GM23338 (cell line): ENCODE data around the gene FMOD. TPM values are rescaled to one million over a fixed set of nuclear protein-coding genes. Genes with fewer than 3 reads are reported as not detected.
A peak's percentile ranks its signal among the peaks of the same experiment; 100 is the strongest.

ENCODE experiments used
- ATAC-seq: fragments of 200-7000 bp; cut with Tn5 transposase; 3 replicates; pipeline ENCODE4 v1.9.1; 2020
- DNase-seq: peaks from one replicate; pipeline ENCODE4 v3.0.0-alpha.2; 2015; ENCODE audit warnings: low spot score
- H2AFZ ChIP-seq: fragments of 200-600 bp; sonication (generic); 2 replicates; pipeline ENCODE4 v1.8.0; 2016; ENCODE audit warnings: antibody characterized with exemption, mild to moderate bottlenecking, moderate library complexity
- H3F3A ChIP-seq: fragments of 200-600 bp; sonication (generic); replicated peaks from 2 replicates; pipeline ENCODE4 v1.8.0; 2017; ENCODE audit warnings: antibody characterized with exemption, mixed run types, low read depth
- H3K27ac ChIP-seq: fragments of 200-600 bp; sonication (generic); 2 replicates; pipeline ENCODE4 v1.6.1; 2016; ENCODE audit warnings: low read depth
- H3K27me3 ChIP-seq: fragments of 200-600 bp; sonication (generic); 2 replicates; pipeline ENCODE4 v1.8.0; 2016; ENCODE audit warnings: mild to moderate bottlenecking, mixed run types, moderate library complexity; ENCODE audit not compliant: insufficient read depth
- H3K36me3 ChIP-seq: fragments of 200-600 bp; sonication (generic); 2 replicates; pipeline ENCODE4 v1.8.0; 2016; ENCODE audit warnings: mild to moderate bottlenecking; ENCODE audit not compliant: insufficient read depth
- H3K4me1 ChIP-seq: fragments of 200-600 bp; sonication (generic); 2 replicates; pipeline ENCODE4 v1.8.0; 2016; ENCODE audit warnings: mild to moderate bottlenecking, moderate library complexity; ENCODE audit not compliant: insufficient read depth
- H3K4me2 ChIP-seq: fragments of 200-600 bp; sonication (generic); 2 replicates; pipeline ENCODE4 v1.7.1; 2017; ENCODE audit warnings: mixed run types
- H3K4me3 ChIP-seq: fragments of 200-600 bp; sonication (generic); 2 replicates; pipeline ENCODE4 v1.6.1; 2016; ENCODE audit warnings: mixed run types
- H3K79me2 ChIP-seq: fragments of 200-600 bp; sonication (generic); replicated peaks from 2 replicates; pipeline ENCODE4 v1.8.0; 2017; ENCODE audit warnings: mild to moderate bottlenecking; ENCODE audit not compliant: insufficient read depth
- H3K9me2 ChIP-seq: fragments of 200-600 bp; sonication (generic); 2 replicates; pipeline ENCODE4 v1.8.0; 2017; ENCODE audit not compliant: insufficient read depth
- H4K20me1 ChIP-seq: fragments of 200-600 bp; sonication (generic); replicated peaks from 2 replicates; pipeline ENCODE4 v1.8.0; 2017; ENCODE audit warnings: mild to moderate bottlenecking; ENCODE audit not compliant: insufficient read depth
- H3K27ac Mint-ChIP-seq: 2 replicates; pipeline ENCODE4 v1.8.0; 2020; ENCODE audit warnings: inconsistent platforms, mild to moderate bottlenecking, moderate library complexity, mixed read lengths
- H3K27me3 Mint-ChIP-seq: 3 replicates; pipeline ENCODE4 v1.8.0; 2022; ENCODE audit warnings: low read depth, mild to moderate bottlenecking, moderate library complexity, mixed read lengths, inconsistent platforms; ENCODE audit not compliant: insufficient read depth, poor library complexity
- H3K36me3 Mint-ChIP-seq: 3 replicates; pipeline ENCODE4 v1.8.0; 2021; ENCODE audit warnings: low read depth, mild to moderate bottlenecking, inconsistent platforms, moderate library complexity, mixed read lengths
- H3K4me1 Mint-ChIP-seq: 3 replicates; pipeline ENCODE4 v1.8.0; 2020; ENCODE audit warnings: mild to moderate bottlenecking, inconsistent platforms, mixed read lengths
- H3K4me3 Mint-ChIP-seq: 3 replicates; pipeline ENCODE4 v1.8.0; 2021; ENCODE audit warnings: moderate library complexity, mild to moderate bottlenecking, inconsistent platforms, mixed read lengths
- H3K9me3 Mint-ChIP-seq: 3 replicates; pipeline ENCODE4 v1.8.0; 2020; ENCODE audit warnings: moderate library complexity, mild to moderate bottlenecking, inconsistent platforms, mixed read lengths
- CREB1 ChIP-seq: fragments of 250-450 bp; sonication (Bioruptor Pico); IDR thresholded peaks from 2 replicates; pipeline ENCODE4 v1.5.0; 2020; ENCODE audit warnings: low read depth, mild to moderate bottlenecking, moderate library complexity
- CTCF ChIP-seq, 2 experiments: fragments of 200-600 bp in 1 of 2; sonication (generic) in 1 of 2; conservative IDR thresholded peaks; 2 replicates each; pipeline versions ENCODE4 v1.5.1 to v1.6.1; 2016 to 2017; ENCODE audit warnings: antibody characterized with exemption in 2 of 2, low read depth in 2 of 2, mild to moderate bottlenecking in 2 of 2, moderate library complexity in 1 of 2
- EZH2 ChIP-seq: fragments of 200-600 bp; sonication (generic); IDR thresholded peaks from one replicate; pipeline ENCODE4 v1.8.0; 2017; ENCODE audit warnings: antibody characterized with exemption, mild to moderate bottlenecking, low read depth; ENCODE audit not compliant: unreplicated experiment
- NANOG ChIP-seq: IDR thresholded peaks from 2 replicates; pipeline ENCODE4 v1.6.1; 2016; ENCODE audit warnings: antibody characterized with exemption, borderline replicate concordance
- POLR2AphosphoS5 ChIP-seq: IDR thresholded peaks from 2 replicates; pipeline ENCODE4 v1.6.1; 2016; ENCODE audit warnings: antibody characterized with exemption, low read depth
- STAT1 ChIP-seq: IDR thresholded peaks from one replicate; pipeline ENCODE4 v1.6.1; 2016; ENCODE audit warnings: antibody characterized with exemption; ENCODE audit not compliant: unreplicated experiment
- ZNF331 ChIP-seq: fragments of 250-450 bp; sonication (Bioruptor Pico); IDR thresholded peaks from 2 replicates; pipeline ENCODE4 v1.5.0; 2020; ENCODE audit warnings: low read depth, mild to moderate bottlenecking, moderate library complexity
- polyA plus RNA-seq: library from polyadenylated mRNA; unstranded; fragments of >200 nt; fragmentation: Nextera tagmentation; extraction: Ambion mirVana; gene quantifications from 2 replicates; pipeline ENCODE4 v1.2.1, GENCODE V29; 2016
- total RNA-seq: library from RNA; depleted of rRNA; stranded (reverse); fragments of >200 nt; shearing (Covaris generic); gene quantifications from 2 replicates; pipeline ENCODE4 v1.2.3, GENCODE V29; 2014

The FMOD gene
- total and polyA plus RNA-seq, 2 experiments from 2014 or later: 0.27 to 1.3 TPM

- Histone ChIP-seq H2AFZ (peak overlapping the region; percentile 67), H3K27me3 (peaks cover 68% of the 10 kb centered on the region), H3F3A (peaks cover 6% of the 10 kb centered on the region; the same call in 1 of the 2 replicates), H3K4me3 (peak overlapping the region; percentile 57), H3K79me2 (no peaks in the 10 kb centered on the region), H3K9me2 (no peaks in the 10 kb centered on the region), H3K4me2 (peak overlapping the region; percentile 81), H3K4me1 (peaks cover 37% of the 10 kb centered on the region), H3K27ac (peak overlapping the region; percentile 85; the same call in 1 of the 2 replicates), H4K20me1 (no peaks in the 10 kb centered on the region), H3K36me3 (no peaks in the 10 kb centered on the region)
- Mint-ChIP-seq H3K9me3 (no peaks in the 10 kb centered on the region), H3K27me3 (peaks cover 24% of the 10 kb centered on the region), H3K36me3 (no peaks in the 10 kb centered on the region), H3K4me3 (peak overlapping the region; percentile 69), H3K27ac (no peak overlapping the region), H3K4me1 (peaks cover 58% of the 10 kb centered on the region)
- peak; percentile 84 for ATAC-seq
- TF ChIP-seq CTCF (conservative IDR thresholded peaks at IDR 0.05; ENCODE audit: low read depth in 2 of 2): no peak
- TF ChIP-seq POLR2AphosphoS5: peak; percentile 73
- DNase-seq: peak; percentile 97
Observed at GRCh38 chr1:203326830-203327683, 23.9 kb downstream of the FMOD start.

GRCh38 chr1:203325418-203326091 is 25.4 kb downstream of the FMOD start:
- no peaks in the 10 kb centered on the region for H3K9me3 Mint-ChIP-seq
- peak overlapping the region; percentile 34; the same call in 1 of the 2 replicates for H3K4me3 ChIP-seq
- no peak overlapping the region for H3K27ac Mint-ChIP-seq
- H3K4me3 Mint-ChIP-seq: 0 out of 3 replicates have a peak overlapping the region, but pooled peaks have one; percentile 8
- no peaks in the 10 kb centered on the region for H3K36me3 Mint-ChIP-seq
- peaks cover 37% of the 10 kb centered on the region for H3K4me1 ChIP-seq
- H3K9me2 ChIP-seq: no peaks in the 10 kb centered on the region
- DNase-seq (no peak), ATAC-seq (no peak)
- H3K4me1 Mint-ChIP-seq: peaks cover 67% of the 10 kb centered on the region
- H3K36me3 ChIP-seq: no peaks in the 10 kb centered on the region
- peaks cover 62% of the 10 kb centered on the region for H3K27me3 ChIP-seq
- TF ChIP-seq POLR2AphosphoS5: no peak
- no peak for TF ChIP-seq EZH2
- TF ChIP-seq ZNF331 (CRISPR knock-in tag): no peak
- TF ChIP-seq STAT1: no peak
- TF ChIP-seq CREB1 (CRISPR knock-in tag): no peak
- no peak for TF ChIP-seq NANOG
- H4K20me1 ChIP-seq: no peaks in the 10 kb centered on the region
- peak overlapping the region; percentile 77 for H3K4me2 ChIP-seq
- H2AFZ ChIP-seq: peak overlapping the region; percentile 91
- H3F3A ChIP-seq: peaks cover 6% of the 10 kb centered on the region; the same call in 1 of the 2 replicates
- H3K27ac ChIP-seq: no peak overlapping the region
- peaks cover 24% of the 10 kb centered on the region for H3K27me3 Mint-ChIP-seq
- H3K79me2 ChIP-seq: no peaks in the 10 kb centered on the region
